Kidney (tissue), 14 donors: ENCODE measurements around the gene SLC16A1. TPM values are rescaled to one million over a fixed set of nuclear protein-coding genes. Genes with fewer than 3 reads are reported as not detected.

Experiments
- DNase-seq, 5 donors: peaks; one replicate each; pipeline ENCODE4 v3.0.0-alpha.2; 2013 to 2020
- FAIRE-seq: peaks from 2 replicates; lab custom pipeline; 2012; peaks lifted over from hg19 to GRCh38; lab: Jason Lieb, UNC
- H3K27ac ChIP-seq, 2 donors: one replicate each; pipeline ENCODE4 v1.7.0; 2013; ENCODE audit warnings: low read depth in 2 of 2, low read length in 2 of 2, inconsistent platforms in 1 of 2
- H3K27me3 ChIP-seq: one replicate; pipeline ENCODE4 v1.7.1; 2013; ENCODE audit warnings: low read length, inconsistent platforms; ENCODE audit not compliant: control insufficient read depth, insufficient read depth
- H3K36me3 ChIP-seq, 3 donors: one replicate each; pipeline versions ENCODE4 v1.7.0 to v1.7.1; 2013; ENCODE audit warnings: low read length in 3 of 3, control low read depth in 1 of 3, inconsistent platforms in 1 of 3; ENCODE audit not compliant: insufficient read depth in 3 of 3, control insufficient read depth in 2 of 3
- H3K4me1 ChIP-seq, 3 donors: one replicate each; pipeline versions ENCODE4 v1.7.0 to v1.7.1; 2013; ENCODE audit warnings: low read length in 3 of 3, inconsistent platforms in 1 of 3, low read depth in 1 of 3; ENCODE audit not compliant: control insufficient read depth in 2 of 3, insufficient read depth in 2 of 3
- H3K4me3 ChIP-seq, 3 donors: one replicate each; pipeline versions ENCODE4 v1.7.0 to v1.8.1; 2013; ENCODE audit warnings: low read length in 3 of 3, control low read depth in 1 of 3, inconsistent platforms in 1 of 3
- H3K9ac ChIP-seq, 3 donors: one replicate each; pipeline versions ENCODE4 v1.7.0 to v1.7.1; 2013; ENCODE audit warnings: low read length in 3 of 3, control low read depth in 1 of 3, inconsistent platforms in 1 of 3
- H3K9me3 ChIP-seq, 3 donors: one replicate each; pipeline versions ENCODE4 v1.7.0 to v1.7.1; 2013; ENCODE audit warnings: low read length in 3 of 3, control low read depth in 1 of 3, inconsistent platforms in 1 of 3; ENCODE audit not compliant: control insufficient read depth in 2 of 3, insufficient read depth in 1 of 3
- CTCF ChIP-seq: IDR thresholded peaks from 3 replicates; pipeline ENCODE4 v1.5.1; 2012; ENCODE audit warnings: mild to moderate bottlenecking, moderate library complexity, borderline replicate concordance; ENCODE audit not compliant: insufficient read depth; ENCODE audit errors: extremely low read depth
- intact Hi-C: fragments of 100-400 bp; cut with DNase I; formaldehyde crosslinking; loops from one replicate; pipeline ENCODE4 v1.11.1; 2022
- polyA plus RNA-seq: library from polyadenylated mRNA; stranded (reverse); fragments of 350-450 nt; fragmentation: Illumina TruSeq; extraction: RNeasy Lipid Tissue Mini Kit (QIAGEN cat#74804); gene quantifications from one replicate; pipeline ENCODE4 v1.2.3, GENCODE V29; 2014; ENCODE audit warnings: low read depth, low replicate concordance; ENCODE audit not compliant: insufficient read depth
- total RNA-seq: library from RNA; stranded (reverse); fragmentation: NEBNext Ultra II Directional; extraction: Animal tissue kit (Norgen Biotek cat#: 25700); gene quantifications from one replicate; pipeline ENCODE4 v1.2.1, GENCODE V29; 2021
- donor health status: control.
- donor health status: control.
- donor health status: control.
- donor health status: control.
- donor health status: control.
- donor health status: DM: yes; HTN: yes; CAD: no.
- donor health status: Normal renal cell carcinoma (clear cell type).

SLC16A1 gene
- total and polyA plus RNA-seq, 2 donors from 2014 or later: 8.7 to 9.7 TPM

- Histone ChIP-seq H3K27me3 (no peaks in the 10 kb centered on the region), H3K9me3 (no peaks in the 10 kb centered on the region), H3K4me3 (no peak overlapping the region), H3K9ac (no peak overlapping the region), H3K27ac (no peak overlapping the region), H3K4me1 (no peaks in the 10 kb centered on the region), H3K36me3 (no peaks in the 10 kb centered on the region)
- no peak for TF ChIP-seq CTCF
- intact Hi-C loops: no loop called here
- FAIRE-seq: no peak
- peak in 2 of 5 donors; percentile 17 to 29 for DNase-seq
These were observed 17.8 kb downstream of the SLC16A1 start for GRCh38 chr1:112938210-112938609.

- FAIRE-seq (no peak), DNase-seq (peak in 2 of 5 donors; percentile 17 to 21)
- intact Hi-C loops: no loop called here
- no peak for TF ChIP-seq CTCF
- Histone ChIP-seq H3K4me3 (no peak overlapping the region), H3K9ac (no peak overlapping the region), H3K4me1 (no peaks in the 10 kb centered on the region), H3K27ac (no peak overlapping the region), H3K9me3 (no peaks in the 10 kb centered on the region), H3K27me3 (no peaks in the 10 kb centered on the region), H3K36me3 (no peaks in the 10 kb centered on the region)
These were observed 18.5 kb downstream of the SLC16A1 start for GRCh38 chr1:112937495-112937894.

- no peak overlapping the region for H3K27ac ChIP-seq
- no peak for TF ChIP-seq CTCF
- intact Hi-C loops: no loop called here
These were observed 18.9 kb downstream of the SLC16A1 start for GRCh38 chr1:112937070-112937469.

More at GRCh38 chr1:112937070-112937469, 18.9 kb downstream of the SLC16A1 start:
- no peaks in the 10 kb centered on the region for H3K4me1 ChIP-seq
- no peaks in the 10 kb centered on the region for H3K36me3 ChIP-seq
- H3K9ac ChIP-seq: no peak overlapping the region
- FAIRE-seq (no peak), DNase-seq (peak in 1 of 5 donors; percentile 22)
- no peaks in the 10 kb centered on the region for H3K9me3 ChIP-seq
- H3K4me3 ChIP-seq: no peak overlapping the region
- no peaks in the 10 kb centered on the region for H3K27me3 ChIP-seq
